Activated CD8-positive, alpha-beta memory T cell treated with anti-CD3 and anti-CD28 coated beads, Interleukin-2, amount 50 U/mL, for 1 hour (primary cell): ENCODE results near the gene TCP1.
"Not testable (repeated sequence)": the region's sequence is repeated elsewhere in the genome, so short reads cannot be mapped to it uniquely, and the experiment has no call there.

Experiments
- DNase-seq: peaks from one replicate; pipeline ENCODE4 v3.0.0-alpha.2; 2020; ENCODE audit errors: extremely low read depth

TCP1 gene

DNA sequence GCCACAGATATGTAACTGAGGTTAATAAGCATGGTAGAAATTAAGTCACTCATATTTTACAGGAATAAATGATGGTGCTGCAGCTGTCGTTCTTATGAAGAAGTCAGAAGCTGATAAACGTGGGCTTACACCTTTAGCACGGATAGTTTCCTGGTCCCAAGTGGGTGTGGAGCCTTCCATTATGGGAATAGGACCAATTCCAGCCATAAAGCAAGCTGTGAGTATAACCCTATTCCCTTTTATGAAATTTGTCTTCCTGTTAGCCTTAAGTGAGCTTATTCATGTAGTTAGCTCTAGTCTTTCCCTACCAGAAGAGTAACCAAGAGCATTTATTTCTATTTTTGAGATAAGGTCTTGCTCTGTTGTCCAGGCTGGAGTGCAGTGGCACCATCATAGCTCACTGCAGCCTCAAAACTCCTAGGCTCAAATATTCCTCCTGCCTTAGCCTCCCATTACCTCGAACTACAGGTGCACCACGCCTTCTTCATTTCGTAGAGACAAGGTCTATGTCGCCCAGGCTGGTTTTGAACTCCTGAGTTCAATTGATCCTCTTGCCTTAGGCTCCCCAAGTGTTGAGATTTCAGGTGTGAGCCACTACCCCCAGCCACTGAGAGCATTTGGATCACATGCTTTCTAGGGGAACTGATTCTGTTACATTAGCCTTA is 12.0 kb downstream of the TCP1 start:
- DNase-seq = no peak

DNA sequence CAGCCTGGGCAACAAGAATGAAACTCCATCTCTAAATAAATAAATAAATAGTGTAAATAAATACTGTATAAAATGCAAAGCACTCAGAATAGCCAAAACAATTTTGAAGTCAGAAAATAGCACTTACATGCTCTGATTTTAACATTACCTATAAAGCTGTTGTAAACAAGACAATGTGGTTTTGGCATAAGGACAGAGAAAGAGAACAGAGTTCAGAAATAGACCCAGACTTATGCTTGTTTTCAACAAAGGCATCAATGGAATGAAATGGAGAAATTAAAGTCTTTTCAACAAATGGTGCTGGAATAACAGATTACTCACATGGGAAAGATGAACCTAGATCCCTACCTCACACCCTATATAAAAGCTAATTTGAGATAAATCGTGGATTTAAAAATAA is 17.2 kb downstream of the TCP1 start:
- DNase-seq = no peak

DNA sequence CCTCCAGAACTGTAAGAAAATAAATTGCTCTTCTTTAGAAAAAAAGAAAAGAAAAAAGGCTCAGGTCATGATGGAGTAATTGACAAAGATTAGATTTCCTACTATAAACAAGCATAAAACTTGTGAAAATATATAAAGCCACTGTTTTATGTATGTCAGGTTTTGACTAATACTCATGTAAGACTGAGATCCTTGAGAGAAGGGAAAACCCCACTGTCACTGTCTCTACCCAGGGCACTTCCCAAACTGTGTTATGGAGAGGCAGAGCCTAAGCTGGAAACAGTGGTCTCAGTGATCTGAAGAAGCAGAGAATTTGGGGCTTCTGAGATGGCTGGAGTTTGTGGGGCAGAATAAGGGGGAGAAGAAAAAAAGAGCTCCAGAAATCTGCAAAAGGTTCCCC is 19.9 kb downstream of the TCP1 start:
- DNase-seq = no peak

DNA sequence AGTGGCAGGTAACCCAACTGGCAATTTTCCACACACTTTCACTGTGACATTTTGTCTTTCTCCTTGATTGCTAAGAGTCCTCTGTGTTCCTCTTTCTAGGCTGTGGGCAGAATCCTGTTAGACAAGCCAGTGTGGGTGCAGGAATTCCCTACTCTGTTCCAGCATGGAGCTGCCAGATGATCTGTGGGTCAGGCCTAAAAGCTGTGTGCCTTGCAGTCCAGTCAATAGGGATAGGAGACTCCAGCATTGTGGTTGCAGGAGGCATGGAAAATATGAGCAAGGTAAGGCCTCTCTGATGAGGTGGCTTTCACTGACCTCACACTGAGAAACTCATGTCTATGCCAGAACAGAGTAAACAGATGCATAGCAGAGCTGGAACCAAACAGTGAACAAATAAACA is 22.5 kb downstream of the TCP1 start:
- no peak for DNase-seq

DNA sequence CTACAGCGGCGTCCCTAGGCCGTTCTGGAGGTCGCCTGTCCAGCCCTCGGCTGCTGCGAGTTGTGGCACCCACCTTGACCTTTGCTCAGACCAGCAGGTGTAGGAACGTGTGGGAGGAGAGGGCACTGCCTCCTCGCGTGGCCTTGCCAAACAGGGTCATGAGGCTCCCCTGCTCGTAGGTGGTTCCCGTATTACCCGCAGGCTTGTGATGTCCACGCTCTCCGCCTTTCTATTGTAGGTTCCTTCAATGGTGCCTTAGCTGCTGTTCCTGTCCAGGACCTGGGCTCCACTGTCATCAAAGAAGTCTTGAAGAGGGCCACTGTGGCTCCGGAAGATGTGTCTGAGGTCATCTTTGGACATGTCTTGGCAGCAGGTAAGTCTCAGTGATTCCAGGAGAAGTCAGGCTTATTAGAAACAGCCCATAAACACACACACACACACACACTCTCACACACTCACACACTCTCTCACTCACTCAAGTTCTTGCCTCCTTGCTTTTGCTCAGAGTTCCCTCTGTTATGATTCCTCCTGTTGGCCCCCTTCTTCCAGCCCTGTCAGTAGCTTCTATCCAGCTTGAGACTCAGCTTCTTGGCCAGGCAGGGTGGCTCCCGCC is 26.6 kb downstream of the TCP1 start:
- DNase-seq = no peak

DNA sequence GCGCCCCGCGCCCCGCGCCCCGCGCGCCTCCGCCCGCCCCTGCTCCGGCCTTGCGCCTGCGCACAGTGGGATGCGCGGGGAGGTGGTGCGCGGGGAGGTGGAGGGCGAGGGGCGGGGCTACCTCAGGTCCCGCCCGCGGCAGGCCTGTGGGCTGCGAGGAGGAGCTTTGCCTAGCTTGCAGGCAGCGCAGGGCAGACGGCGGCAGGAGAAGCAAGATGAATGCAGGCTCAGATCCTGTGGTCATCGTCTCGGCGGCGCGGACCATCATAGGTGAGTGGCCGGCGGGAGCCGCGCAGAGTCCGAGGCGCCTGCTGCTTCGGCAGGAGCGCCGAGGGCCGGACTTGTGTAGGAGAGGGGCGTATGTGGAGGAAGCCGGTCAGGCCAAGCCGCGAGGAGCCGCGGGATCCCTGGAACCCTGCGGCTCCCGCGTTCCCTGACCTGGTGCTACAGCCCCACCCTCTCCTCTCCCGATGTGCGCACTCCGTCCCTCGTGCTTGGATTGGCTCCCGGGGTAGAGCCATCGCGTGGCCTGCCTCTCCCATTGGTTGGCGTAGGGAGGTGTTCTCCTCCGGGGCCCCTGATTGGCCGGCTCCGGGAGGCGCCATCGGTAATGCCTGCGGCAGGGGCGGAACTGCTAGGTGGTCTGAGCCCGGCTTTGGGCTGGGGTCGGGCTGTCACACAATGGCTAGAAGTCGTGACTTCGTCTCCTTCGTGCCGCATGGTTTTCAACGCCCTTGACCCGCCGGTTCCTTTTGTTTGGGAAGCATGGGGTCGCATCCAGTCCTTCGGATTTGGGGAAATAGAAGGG is 27.3 kb downstream of the TCP1 start, which contains the start of gene ACAT2:
ACAT2 (plus strand) TSS at position 173 of the 808 bp plus-strand sequence; CDS start at position 216, 43 bp downstream.
- DNase-seq = peak; percentile 81

DNA sequence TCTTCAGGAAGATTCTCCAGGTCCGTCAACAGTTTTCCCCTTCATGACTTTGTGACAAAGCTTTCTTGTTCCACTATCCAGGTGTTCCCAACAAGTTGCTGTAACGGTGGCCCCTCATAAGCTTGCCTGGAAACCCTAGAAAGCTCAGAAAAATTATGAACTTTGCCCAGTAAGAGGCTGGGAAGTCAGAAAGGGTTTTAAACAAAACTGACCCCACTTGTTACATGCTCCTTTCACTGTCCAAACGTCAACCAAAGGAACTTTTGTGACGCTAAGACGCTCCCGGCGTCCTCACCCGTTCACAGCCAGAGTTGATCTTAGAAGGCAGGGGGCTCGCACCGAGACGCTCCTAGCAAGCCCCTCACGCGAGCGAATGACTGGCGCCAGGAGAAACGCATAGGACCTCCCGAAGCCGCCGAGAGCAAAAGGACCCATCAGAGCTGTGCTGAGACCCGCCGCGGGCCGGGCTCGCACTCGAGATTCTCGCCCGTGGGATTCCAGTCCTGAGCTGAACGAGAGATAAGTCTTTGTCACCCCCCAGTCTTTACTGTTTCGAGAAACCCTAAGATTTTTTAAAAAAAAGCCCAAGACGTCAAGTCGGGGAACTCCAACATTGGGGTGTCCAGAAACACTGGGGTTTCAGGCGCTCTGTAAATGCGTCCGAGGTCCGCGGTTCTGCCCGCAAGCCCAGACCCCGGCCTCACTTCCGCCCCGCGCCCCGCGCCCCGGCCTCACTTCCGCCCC is 28.1 kb downstream of the TCP1 start:
- DNase-seq = no peak

DNA sequence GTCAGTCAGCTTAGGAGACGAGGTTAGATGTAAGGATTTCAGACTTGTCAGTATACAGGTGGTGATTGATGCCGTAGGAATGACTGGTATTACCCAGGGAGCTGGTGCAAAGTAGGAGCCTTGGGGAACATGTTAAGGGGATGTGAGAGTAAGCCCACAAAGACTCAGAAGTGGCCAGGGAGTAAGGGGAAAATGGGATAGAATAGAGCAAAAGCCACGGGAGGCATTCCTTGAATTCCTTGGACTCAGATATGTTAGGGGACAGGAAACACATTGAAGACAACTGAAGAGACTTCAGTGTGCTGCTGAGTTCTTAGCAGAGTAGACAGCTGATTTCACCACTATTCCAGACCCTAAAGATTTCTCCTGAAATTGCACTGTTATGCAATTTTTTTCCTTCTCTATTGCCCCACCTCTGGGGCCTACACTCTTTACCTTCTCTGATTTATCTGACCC is 28.8 kb downstream of the TCP1 start:
- no peak for DNase-seq

DNA sequence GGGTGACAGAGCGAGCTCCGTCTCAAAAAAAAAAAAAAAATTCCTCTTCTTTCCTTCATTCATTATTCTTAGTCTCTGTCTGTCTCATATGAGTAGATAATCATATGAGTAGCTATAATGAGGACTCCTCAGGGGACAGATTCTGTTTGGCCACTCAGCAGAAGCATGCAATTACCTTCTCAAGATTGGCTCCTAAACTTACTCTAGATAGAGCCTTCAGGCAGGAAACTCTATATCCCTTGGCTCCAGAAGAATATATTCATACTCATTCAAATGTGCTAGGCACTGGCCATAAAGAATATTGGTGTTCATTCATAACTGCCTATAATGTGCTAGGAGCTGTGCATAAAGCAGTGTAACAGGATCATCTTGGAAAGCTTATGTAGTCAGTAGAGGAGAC is 29.8 kb downstream of the TCP1 start:
- DNase-seq = no peak

DNA sequence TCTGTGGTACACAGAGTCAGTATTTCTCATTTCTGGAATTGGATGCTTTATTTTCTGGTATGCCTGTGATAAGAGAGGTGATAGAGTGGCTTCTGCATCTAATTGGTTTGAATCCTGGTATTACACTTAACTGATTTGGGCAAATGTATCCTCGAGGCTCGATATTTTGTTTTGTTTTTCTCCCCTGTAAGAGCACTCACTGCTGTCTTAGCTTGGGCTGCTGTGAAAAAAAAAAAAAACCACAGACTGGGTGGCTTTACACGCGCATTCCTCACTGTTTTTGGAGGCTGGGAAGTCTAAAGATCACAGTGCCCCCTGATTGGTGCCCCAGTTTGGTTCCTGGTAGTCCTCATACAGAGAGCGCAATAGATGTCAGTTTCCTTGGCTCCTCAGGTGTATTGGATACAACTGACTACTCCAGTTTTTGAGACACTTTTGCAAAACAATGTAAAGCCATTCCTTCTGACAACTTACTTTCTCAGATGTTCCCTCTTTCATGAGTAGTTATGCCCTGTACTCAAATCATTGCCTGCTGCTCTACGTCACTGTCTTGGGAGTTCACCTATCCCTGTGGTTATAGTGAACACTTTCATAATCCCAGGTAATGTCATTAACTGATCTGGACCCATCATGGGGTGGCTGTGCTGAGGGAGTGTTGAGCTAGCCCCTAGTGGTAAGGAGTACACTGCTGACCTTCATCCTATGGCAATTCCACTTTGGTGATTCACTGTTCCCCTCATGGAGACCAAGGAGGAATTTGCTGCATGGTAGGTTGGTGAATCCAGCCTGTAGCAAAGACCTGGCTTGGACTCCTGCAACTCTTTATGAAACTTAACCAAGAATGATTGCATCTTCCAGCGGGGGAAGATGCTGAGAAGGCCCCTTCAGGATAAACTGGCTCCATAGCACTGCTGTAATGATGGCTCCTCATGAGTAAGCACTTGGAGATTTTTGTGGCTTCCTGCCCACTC is 31.1 kb downstream of the TCP1 start:
- DNase-seq = no peak

DNA sequence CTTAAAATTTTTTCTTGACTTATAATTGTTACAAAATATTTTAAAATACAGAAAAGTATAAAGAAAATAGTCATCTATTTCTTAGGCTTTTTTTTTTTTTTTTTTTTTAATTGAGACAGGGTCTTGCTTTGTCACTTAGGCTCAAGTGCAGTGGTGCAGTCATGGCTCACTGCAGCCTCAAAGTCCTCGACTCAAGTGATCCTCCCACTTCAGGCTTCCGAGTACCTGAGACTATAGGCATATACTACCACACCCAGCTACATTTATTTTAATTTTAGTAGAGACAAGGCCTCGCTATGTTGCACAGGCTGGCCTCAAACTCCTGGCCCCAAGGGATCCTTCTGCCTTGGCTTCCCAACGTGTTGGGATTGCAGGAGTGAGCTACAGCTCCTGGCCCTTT is 32.9 kb downstream of the TCP1 start:
- no peak for DNase-seq

DNA sequence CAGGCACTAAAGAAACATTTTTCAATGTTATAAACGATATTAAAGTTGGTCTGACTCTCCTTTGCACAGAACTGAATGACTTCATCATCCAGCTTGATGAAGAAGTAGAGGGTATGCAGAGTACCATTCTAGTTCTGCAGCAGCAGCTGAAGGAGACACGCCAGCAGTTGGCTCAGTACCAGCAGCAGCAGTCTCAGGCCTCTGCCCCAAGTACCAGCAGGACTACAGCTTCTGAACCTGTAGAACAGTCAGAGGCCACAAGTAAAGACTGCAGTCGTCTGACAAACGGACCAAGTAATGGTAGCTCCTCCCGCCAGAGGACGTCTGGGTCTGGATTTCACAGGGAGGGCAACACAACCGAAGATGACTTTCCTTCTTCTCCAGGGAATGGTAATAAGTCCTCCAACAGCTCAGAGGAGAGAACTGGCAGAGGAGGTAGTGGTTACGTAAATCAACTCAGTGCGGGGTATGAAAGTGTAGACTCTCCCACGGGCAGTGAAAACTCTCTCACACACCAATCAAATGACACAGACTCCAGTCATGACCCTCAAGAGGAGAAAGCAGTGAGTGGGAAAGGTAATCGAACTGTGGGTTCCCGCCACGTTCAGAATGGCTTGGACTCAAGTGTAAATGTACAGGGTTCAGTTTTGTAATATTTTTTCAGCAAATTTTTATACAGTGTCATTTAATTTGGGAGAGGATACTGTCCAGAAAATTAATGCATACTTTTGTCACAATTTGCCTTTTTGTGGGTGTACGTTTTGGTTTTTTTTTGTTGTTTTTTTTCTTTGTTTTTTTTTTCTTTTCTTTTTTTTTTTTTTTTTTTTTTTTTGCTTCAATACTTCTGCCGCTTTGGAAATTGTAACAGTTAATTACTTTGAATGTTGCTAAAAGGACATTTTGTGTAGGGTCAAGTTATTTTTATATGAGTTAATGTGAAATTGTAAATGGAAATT is 34.2 kb downstream of the TCP1 start:
- no peak for DNase-seq

DNA sequence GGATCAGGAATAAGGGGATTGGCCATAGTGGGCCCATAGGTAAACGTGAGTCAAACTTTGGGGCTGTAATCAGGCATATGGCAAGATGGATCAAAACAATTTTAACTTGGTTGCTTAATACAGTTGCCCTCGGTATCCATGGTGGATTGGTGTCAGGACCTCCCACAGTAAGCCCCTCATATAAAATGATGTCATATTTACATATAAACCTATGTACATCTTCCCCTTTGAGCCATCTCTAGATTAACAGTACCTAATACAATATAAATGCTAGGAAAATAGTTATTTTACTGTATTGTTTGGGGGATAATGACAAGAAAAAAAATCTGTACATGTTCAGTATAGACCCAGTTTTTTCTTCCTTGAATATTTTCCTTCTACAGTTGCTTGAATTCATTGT is 35.0 kb downstream of the TCP1 start:
- no peak for DNase-seq

DNA sequence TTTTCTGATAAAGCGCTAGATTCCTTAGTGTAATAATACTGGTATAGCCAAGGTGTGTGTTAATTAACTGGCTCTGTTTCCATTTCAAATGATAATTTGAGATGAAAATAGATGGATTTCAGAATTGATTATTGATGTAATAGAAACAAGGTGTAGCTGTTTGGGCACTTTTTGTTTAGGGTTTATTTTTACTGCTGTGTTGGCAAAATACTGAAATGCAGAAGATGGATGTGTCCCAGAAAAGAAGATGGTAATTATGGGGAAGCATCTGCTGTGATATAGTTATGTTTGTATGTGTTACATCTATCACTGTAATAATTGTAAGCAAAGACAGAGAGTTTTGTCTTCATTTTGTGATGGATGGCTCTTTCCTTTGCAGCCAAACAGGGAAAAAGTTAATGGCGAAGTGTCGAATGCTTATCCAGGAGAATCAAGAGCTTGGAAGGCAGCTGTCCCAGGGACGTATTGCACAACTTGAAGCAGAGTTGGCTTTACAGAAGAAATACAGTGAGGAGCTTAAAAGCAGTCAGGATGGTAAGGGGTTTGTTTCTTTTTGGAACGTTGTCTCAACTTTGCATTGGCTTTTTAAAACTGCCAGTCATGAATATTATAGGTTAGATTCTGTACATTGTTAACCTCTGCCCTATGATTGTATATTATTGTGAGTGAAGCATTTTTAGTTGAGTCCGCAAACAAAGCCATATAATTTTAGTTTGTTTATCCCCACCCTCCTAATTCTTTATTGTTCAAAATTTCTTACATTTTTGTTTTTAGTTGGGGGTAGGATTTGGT is 36.1 kb downstream of the TCP1 start:
- DNase-seq = no peak

DNA sequence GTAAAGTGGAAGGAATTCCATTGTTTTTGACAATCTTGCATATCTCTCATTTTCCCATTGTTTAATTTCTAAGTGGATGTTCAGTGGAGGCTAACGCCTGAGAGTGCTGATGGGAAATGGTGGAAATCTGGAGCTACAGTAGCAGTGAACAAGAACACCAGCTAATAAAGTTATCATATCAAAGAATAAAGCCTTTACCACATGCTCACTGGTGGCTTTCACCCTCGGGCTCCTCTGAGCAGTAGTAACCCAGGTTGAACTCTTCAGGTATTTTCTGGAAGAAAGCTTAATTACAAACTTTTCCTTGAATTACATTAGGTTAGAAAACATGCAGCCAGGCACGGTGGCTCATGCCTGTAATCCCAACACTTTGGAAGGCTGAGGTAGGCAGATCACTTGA is 38.0 kb downstream of the TCP1 start:
- DNase-seq = no peak

DNA sequence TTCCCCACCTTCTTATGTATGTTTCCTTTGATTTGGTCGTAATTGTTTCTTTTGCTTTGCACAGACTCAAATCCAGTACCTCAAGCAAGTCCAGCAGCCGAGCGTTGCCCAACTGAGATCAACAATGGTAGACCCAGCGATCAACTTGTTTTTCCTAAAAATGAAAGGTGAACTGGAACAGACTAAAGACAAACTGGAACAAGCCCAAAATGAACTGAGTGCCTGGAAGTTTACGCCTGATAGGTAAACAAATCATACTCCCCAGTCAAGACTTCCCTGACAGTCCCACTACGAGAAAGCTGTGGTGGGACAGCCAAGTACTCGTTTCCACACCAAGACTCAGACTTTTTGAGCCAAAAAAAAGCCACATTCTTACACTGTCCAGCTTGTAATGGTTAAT is 41.3 kb downstream of the TCP1 start:
- DNase-seq = not testable (repeated sequence)

DNA sequence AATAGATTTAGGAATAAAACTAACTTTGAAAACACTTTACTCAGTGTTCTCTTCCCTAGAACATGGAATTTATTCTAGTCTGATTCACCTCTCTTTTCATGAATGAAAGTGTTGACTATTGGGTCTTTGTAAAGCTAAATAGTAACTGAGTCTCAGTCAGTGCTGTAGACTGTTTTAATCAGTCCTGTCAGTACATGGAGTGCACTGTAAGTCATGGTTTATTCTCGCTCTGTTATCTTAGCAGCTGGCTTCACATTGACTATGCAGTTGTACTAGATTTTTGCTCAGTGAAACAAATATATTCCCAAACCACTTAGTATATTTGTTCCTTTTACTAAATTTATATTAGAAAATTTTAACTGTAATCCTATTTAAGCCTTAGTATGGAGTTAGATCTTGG is 42.6 kb downstream of the TCP1 start:
- DNase-seq = no peak

DNA sequence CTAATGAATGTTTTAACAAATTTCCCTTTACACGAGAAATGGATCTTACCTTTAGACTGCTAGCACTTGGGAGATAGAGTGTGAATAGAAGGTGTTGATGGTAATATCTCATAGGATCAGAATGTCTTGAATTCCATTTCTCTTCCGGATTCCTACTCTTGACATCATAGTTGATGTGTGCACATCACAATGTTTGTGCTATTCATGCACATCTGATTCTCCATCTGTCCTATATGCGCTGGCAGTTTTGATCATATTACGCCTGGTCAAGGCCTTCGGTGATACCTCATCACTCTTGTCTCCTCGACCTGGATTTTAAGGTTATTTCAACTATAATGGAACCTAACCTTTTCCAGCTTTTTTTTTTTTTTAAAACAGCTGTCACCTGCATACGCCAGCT is 44.3 kb downstream of the TCP1 start:
- DNase-seq = no peak

DNA sequence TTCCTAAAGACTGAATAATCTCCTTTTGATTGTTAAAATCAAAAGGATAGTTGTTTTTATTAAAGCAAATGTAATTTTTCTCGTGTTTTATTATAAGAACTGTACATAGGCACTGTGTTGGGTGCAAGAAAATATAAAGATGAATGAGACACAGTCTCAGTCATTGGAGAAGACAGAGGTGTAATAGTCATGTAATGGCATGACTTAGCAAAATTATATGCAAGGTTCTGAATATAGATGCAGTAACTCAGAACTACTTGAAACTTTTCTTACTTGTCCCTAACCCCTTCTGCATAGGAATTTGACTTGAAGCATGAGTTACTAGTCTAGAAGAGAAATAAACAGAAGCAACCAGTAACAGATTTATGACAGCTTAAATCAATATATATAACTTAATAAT is 47.2 kb downstream of the TCP1 start:
- no peak for DNase-seq
